OCI-LY1 (cell line): ENCODE results near the gene ELMOD1.

Source experiments
- H2AFZ ChIP-seq: fragments of 200-600 bp; sonication (generic), shearing (Covaris generic); 2 replicates; pipeline ENCODE4 v1.6.0; 2014; ENCODE audit warnings: antibody characterized with exemption, mild to moderate bottlenecking, low read length
- H3F3A ChIP-seq: fragments of 200-600 bp; sonication (generic), shearing (Covaris generic); 2 replicates; pipeline ENCODE4 v1.6.0; 2014; ENCODE audit warnings: mild to moderate bottlenecking, antibody characterized with exemption, low read length, moderate library complexity; ENCODE audit not compliant: insufficient read depth
- H3K27ac ChIP-seq: fragments of 200-600 bp; sonication (generic); 2 replicates; pipeline ENCODE4 v1.5.1; 2014; ENCODE audit warnings: low read length, mixed run types, mild to moderate bottlenecking, low read depth; ENCODE audit not compliant: poor library complexity, severe bottlenecking
- H3K27me3 ChIP-seq: fragments of 200-600 bp; sonication (generic); 2 replicates; pipeline ENCODE4 v1.6.0; 2014; ENCODE audit warnings: antibody characterized with exemption, mild to moderate bottlenecking, low read length, moderate library complexity; ENCODE audit not compliant: insufficient read depth
- H3K36me3 ChIP-seq: fragments of 200-600 bp; sonication (generic); 2 replicates; pipeline ENCODE4 v1.6.1; 2014; ENCODE audit warnings: mild to moderate bottlenecking, antibody characterized with exemption, low read length, moderate library complexity, mixed read lengths; ENCODE audit not compliant: insufficient read depth
- H3K4me1 ChIP-seq: fragments of 200-600 bp; sonication (generic); 2 replicates; pipeline ENCODE4 v1.5.1; 2014; ENCODE audit warnings: mild to moderate bottlenecking, low read length, moderate library complexity; ENCODE audit not compliant: insufficient read depth, severe bottlenecking
- H3K4me2 ChIP-seq: fragments of 200-600 bp; sonication (generic), shearing (Covaris generic); 2 replicates; pipeline ENCODE4 v1.6.1; 2014; ENCODE audit warnings: low read length
- H3K4me3 ChIP-seq: fragments of 200-600 bp; sonication (generic); 2 replicates; pipeline ENCODE4 v1.5.1; 2014; ENCODE audit warnings: low read length, low read depth, mild to moderate bottlenecking, mixed read lengths; ENCODE audit not compliant: poor library complexity, severe bottlenecking
- H3K79me2 ChIP-seq: fragments of 200-600 bp; shearing (Covaris generic); 2 replicates; pipeline ENCODE4 v1.6.1; 2016; ENCODE audit warnings: mixed run types, low read length, mixed read lengths; ENCODE audit not compliant: insufficient read depth
- H3K9ac ChIP-seq: fragments of 200-600 bp; sonication (generic), shearing (Covaris generic); 2 replicates; pipeline ENCODE4 v1.6.1; 2014; ENCODE audit warnings: mild to moderate bottlenecking, low read length, mixed read lengths
- H3K9me2 ChIP-seq: fragments of 200-600 bp; sonication (generic), shearing (Covaris generic); 2 replicates; pipeline ENCODE4 v1.6.1; 2014; ENCODE audit warnings: low read depth, mild to moderate bottlenecking, low read length, mixed read lengths
- H3K9me3 ChIP-seq: fragments of 200-600 bp; shearing (Covaris generic); 2 replicates; pipeline ENCODE4 v1.6.1; 2014; ENCODE audit warnings: low read length, mixed read lengths
- H4K20me1 ChIP-seq: fragments of 200-600 bp; sonication (generic), shearing (Covaris generic); 2 replicates; pipeline ENCODE4 v1.6.0; 2016; ENCODE audit warnings: mild to moderate bottlenecking, low read length; ENCODE audit not compliant: insufficient read depth
- CTCF ChIP-seq: fragments of 200-600 bp; sonication (generic), shearing (Covaris generic); IDR thresholded peaks from 2 replicates; pipeline ENCODE4 v1.5.1; 2017; ENCODE audit warnings: mild to moderate bottlenecking, antibody characterized with exemption, low read length, moderate library complexity, mixed read lengths
- EZH2 ChIP-seq: fragments of 200-600 bp; sonication (generic), shearing (Covaris generic); IDR thresholded peaks from 2 replicates; pipeline ENCODE4 v1.8.0; 2017; ENCODE audit warnings: borderline replicate concordance, mixed run types, mild to moderate bottlenecking, antibody characterized with exemption, low read length, moderate library complexity, mixed read lengths

Gene ELMOD1

GRCh38 chr11:107707807-107708206, 116.9 kb downstream of the ELMOD1 start:
- Histone ChIP-seq H2AFZ (no peak overlapping the region), H3K27ac (no peak overlapping the region), H3K79me2 (no peaks in the 10 kb centered on the region), H3F3A (no peaks in the 10 kb centered on the region), H3K9me2 (no peaks in the 10 kb centered on the region), H3K36me3 (no peaks in the 10 kb centered on the region), H3K4me2 (no peak overlapping the region), H4K20me1 (no peaks in the 10 kb centered on the region), H3K9me3 (no peaks in the 10 kb centered on the region), H3K4me1 (no peaks in the 10 kb centered on the region), H3K4me3 (no peak overlapping the region), H3K27me3 (no peaks in the 10 kb centered on the region), H3K9ac (no peak overlapping the region)
- TF ChIP-seq CTCF = no peak
- TF ChIP-seq EZH2 = no peak

- Histone ChIP-seq H4K20me1 (no peaks in the 10 kb centered on the region), H3K27me3 (no peaks in the 10 kb centered on the region), H3K4me2 (no peak overlapping the region), H3K9ac (no peak overlapping the region), H3K79me2 (no peaks in the 10 kb centered on the region), H3K9me2 (no peaks in the 10 kb centered on the region), H3K4me1 (no peaks in the 10 kb centered on the region), H3K36me3 (no peaks in the 10 kb centered on the region), H3K4me3 (no peak overlapping the region), H3K27ac (no peak overlapping the region), H3F3A (no peaks in the 10 kb centered on the region), H3K9me3 (no peaks in the 10 kb centered on the region), H2AFZ (no peak overlapping the region)
- no peak for TF ChIP-seq CTCF
- no peak for TF ChIP-seq EZH2
Measured at GRCh38 chr11:107708792-107709191, 117.8 kb downstream of the ELMOD1 start.

GRCh38 chr11:107710301-107710700, 119.4 kb downstream of the ELMOD1 start:
- Histone ChIP-seq H3K9ac (no peak overlapping the region), H3F3A (no peaks in the 10 kb centered on the region), H3K36me3 (no peaks in the 10 kb centered on the region), H4K20me1 (no peaks in the 10 kb centered on the region), H3K27me3 (no peaks in the 10 kb centered on the region), H3K79me2 (no peaks in the 10 kb centered on the region), H3K4me1 (no peaks in the 10 kb centered on the region), H3K9me2 (no peaks in the 10 kb centered on the region), H3K27ac (no peak overlapping the region), H2AFZ (no peak overlapping the region), H3K4me2 (no peak overlapping the region), H3K4me3 (no peak overlapping the region), H3K9me3 (no peaks in the 10 kb centered on the region)
- TF ChIP-seq EZH2 (no peak), CTCF (no peak)
